ENCODE data around the gene CLEC3A.
"Not testable (repeated sequence)": the region's sequence is repeated elsewhere in the genome, so short reads cannot be mapped to it uniquely, and the experiment has no call there.

CLEC3A gene, protein sequence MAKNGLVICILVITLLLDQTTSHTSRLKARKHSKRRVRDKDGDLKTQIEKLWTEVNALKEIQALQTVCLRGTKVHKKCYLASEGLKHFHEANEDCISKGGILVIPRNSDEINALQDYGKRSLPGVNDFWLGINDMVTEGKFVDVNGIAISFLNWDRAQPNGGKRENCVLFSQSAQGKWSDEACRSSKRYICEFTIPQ

GRCh38 chr16:78022347-78023060 lies at the start of gene CLEC3A:
CLEC3A (plus strand) TSS chr16:78022548; CDS start chr16:78022627, 79 bp downstream.
- H3K4me1 Mint-ChIP-seq (ENCODE audit: low read depth) = no peaks in the 10 kb centered on the region
- no peak within 1 kb of the TSS for H3K27ac Mint-ChIP-seq
- H3K36me3 Mint-ChIP-seq (ENCODE audit: low read depth) = no peaks in the 10 kb centered on the region
- H3K9me3 Mint-ChIP-seq = no peaks in the 10 kb centered on the region
- H3K27me3 Mint-ChIP-seq = peaks cover 36% of the 10 kb centered on the region
- no peak within 1 kb of the TSS for H3K4me3 Mint-ChIP-seq

- Mint-ChIP-seq H3K9me3 (no peaks in the 10 kb centered on the region), H3K27me3 (no peaks in the 10 kb centered on the region), H3K4me3 (no peak overlapping the region), H3K27ac (no peak overlapping the region), H3K36me3 (ENCODE audit: low read depth) (no peaks in the 10 kb centered on the region), H3K4me1 (ENCODE audit: low read depth) (no peaks in the 10 kb centered on the region)
These were observed 47.5 kb upstream of the CLEC3A start for GRCh38 chr16:77974883-77975282.

- H3K4me1 Mint-ChIP-seq (ENCODE audit: low read depth) = no peaks in the 10 kb centered on the region
- no peak overlapping the region for H3K4me3 Mint-ChIP-seq
- H3K9me3 Mint-ChIP-seq = no peaks in the 10 kb centered on the region
- H3K36me3 Mint-ChIP-seq (ENCODE audit: low read depth) = no peaks in the 10 kb centered on the region
- H3K27me3 Mint-ChIP-seq = no peaks in the 10 kb centered on the region
- H3K27ac Mint-ChIP-seq = no peak overlapping the region
These were observed 46.4 kb upstream of the CLEC3A start for GRCh38 chr16:77975942-77976341.

GRCh38 chr16:77977339-77977738 lies 45.0 kb upstream of the CLEC3A start:
- Mint-ChIP-seq H3K4me1 (ENCODE audit: low read depth) (no peaks in the 10 kb centered on the region), H3K27me3 (no peaks in the 10 kb centered on the region), H3K4me3 (no peak overlapping the region), H3K36me3 (ENCODE audit: low read depth) (no peaks in the 10 kb centered on the region), H3K27ac (no peak overlapping the region), H3K9me3 (no peaks in the 10 kb centered on the region)

- Mint-ChIP-seq H3K4me3 (no peak overlapping the region), H3K4me1 (ENCODE audit: low read depth) (no peaks in the 10 kb centered on the region), H3K9me3 (no peaks in the 10 kb centered on the region), H3K36me3 (ENCODE audit: low read depth) (no peaks in the 10 kb centered on the region), H3K27me3 (peaks cover 7% of the 10 kb centered on the region), H3K27ac (no peak overlapping the region)
These were observed 37.2 kb upstream of the CLEC3A start for GRCh38 chr16:77985111-77985510.

DNA sequence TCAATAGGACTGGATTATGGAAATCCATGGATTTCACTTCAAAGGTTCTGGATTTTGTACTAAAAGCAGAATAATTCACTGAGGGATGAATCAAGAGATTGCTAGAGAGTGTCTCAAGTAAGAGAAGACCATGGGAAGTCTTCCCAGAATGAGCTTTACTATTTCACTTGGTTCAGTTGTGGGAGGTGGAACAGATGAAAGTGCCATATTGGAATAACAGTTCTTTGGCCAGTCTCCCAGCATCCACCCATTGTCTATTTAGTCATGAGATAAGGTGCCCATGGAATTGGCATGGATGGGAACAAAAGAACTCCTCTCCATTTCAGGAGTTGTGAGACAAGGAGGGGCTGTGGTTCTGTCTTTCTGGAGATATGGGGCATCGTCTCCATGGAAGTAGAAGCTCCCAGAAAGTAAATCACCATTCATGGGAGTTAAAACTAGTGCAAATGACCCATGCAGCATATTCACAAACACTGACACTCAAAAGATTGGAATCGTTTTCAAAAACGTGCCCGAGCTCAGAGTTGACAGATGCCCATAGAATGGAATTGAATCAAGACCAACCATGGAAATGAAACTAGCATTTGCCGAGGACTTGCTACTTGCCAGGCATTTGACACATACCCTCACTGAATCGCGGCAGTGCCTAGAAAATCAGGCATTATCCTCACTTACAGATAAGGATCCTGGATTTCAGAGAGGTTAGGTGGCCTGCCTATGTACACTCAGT lies 36.2 kb upstream of the CLEC3A start:
- H3K9me3 Mint-ChIP-seq = no peaks in the 10 kb centered on the region
- peaks cover 7% of the 10 kb centered on the region for H3K27me3 Mint-ChIP-seq
- no peaks in the 10 kb centered on the region for H3K4me1 Mint-ChIP-seq (ENCODE audit: low read depth)
- H3K27ac Mint-ChIP-seq = no peak overlapping the region
- H3K4me3 Mint-ChIP-seq = no peak overlapping the region
- H3K36me3 Mint-ChIP-seq (ENCODE audit: low read depth) = no peaks in the 10 kb centered on the region

DNA sequence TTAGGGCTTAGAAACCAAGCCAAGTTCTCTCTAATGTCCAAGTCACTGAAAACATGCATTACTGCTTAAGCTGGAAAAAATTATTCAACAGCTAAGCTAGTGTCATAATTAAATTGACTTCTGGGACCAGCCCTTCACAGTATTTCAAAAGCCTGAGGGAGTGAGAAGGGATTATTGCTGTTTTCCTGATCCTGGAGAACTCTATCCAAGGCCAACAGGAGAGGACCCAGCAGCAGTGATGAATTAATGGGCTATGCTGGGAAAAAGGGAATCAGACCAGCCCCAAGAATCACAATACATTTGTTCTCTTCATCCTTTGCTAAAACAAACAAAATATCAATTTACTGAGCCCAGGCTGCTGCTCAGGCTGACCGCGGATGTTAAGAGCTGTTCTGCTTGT lies 34.5 kb upstream of the CLEC3A start:
- Mint-ChIP-seq H3K9me3 (no peaks in the 10 kb centered on the region), H3K4me3 (no peak overlapping the region), H3K27ac (no peak overlapping the region), H3K4me1 (ENCODE audit: low read depth) (no peaks in the 10 kb centered on the region), H3K36me3 (ENCODE audit: low read depth) (no peaks in the 10 kb centered on the region), H3K27me3 (peaks cover 11% of the 10 kb centered on the region)

GRCh38 chr16:77989846-77990245 lies 32.5 kb upstream of the CLEC3A start:
- H3K36me3 Mint-ChIP-seq (ENCODE audit: low read depth) = no peaks in the 10 kb centered on the region
- H3K27me3 Mint-ChIP-seq = peaks cover 7% of the 10 kb centered on the region

DNA sequence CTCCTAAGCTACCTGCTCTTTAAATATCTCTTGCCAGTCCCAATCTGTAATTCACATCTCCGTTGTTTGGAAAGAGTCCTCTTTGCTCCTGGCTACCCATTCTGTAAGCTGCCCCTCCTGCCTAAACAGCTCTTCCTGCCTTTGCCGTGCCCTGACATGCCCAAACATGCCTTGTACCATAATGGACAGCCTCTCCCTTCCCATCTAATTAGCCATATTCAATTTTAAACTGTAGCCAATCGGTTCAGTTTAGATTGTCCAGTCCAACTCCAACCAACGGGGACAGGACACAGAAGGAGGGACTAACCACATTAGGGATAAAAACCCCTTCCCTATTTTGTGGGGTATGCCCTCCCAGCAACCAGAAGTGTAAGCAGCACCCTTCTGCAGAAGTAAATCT lies 30.6 kb upstream of the CLEC3A start:
- Mint-ChIP-seq H3K27me3 (peaks cover 7% of the 10 kb centered on the region), H3K4me1 (ENCODE audit: low read depth) (no peaks in the 10 kb centered on the region), H3K4me3 (no peak overlapping the region), H3K27ac (no peak overlapping the region), H3K9me3 (peaks cover 8% of the 10 kb centered on the region), H3K36me3 (ENCODE audit: low read depth) (no peaks in the 10 kb centered on the region)

More at GRCh38 chr16:77989846-77990245, 32.5 kb upstream of the CLEC3A start:
- no peaks in the 10 kb centered on the region for H3K9me3 Mint-ChIP-seq
- H3K4me3 Mint-ChIP-seq = no peak overlapping the region
- H3K27ac Mint-ChIP-seq = no peak overlapping the region
- no peaks in the 10 kb centered on the region for H3K4me1 Mint-ChIP-seq (ENCODE audit: low read depth)

GRCh38 chr16:77992381-77992780 lies 30.0 kb upstream of the CLEC3A start:
- not testable (repeated sequence) for H3K27ac Mint-ChIP-seq; H3K27me3 Mint-ChIP-seq; H3K36me3 Mint-ChIP-seq (ENCODE audit: low read depth)

GRCh38 chr16:77993111-77993985 lies 29.0 kb upstream of the CLEC3A start:
- H3K4me3 Mint-ChIP-seq = no peak overlapping the region
- H3K4me1 Mint-ChIP-seq (ENCODE audit: low read depth) = no peaks in the 10 kb centered on the region
- H3K9me3 Mint-ChIP-seq = peaks cover 12% of the 10 kb centered on the region
- no peak overlapping the region for H3K27ac Mint-ChIP-seq
- peaks cover 7% of the 10 kb centered on the region for H3K27me3 Mint-ChIP-seq
- H3K36me3 Mint-ChIP-seq (ENCODE audit: low read depth) = no peaks in the 10 kb centered on the region

More at GRCh38 chr16:77992381-77992780, 30.0 kb upstream of the CLEC3A start:
- not testable (repeated sequence) for H3K4me1 Mint-ChIP-seq (ENCODE audit: low read depth); H3K4me3 Mint-ChIP-seq
- peaks cover 12% of the 10 kb centered on the region for H3K9me3 Mint-ChIP-seq

- peaks cover 12% of the 10 kb centered on the region for H3K9me3 Mint-ChIP-seq
- peaks cover 4% of the 10 kb centered on the region for H3K27me3 Mint-ChIP-seq
- H3K27ac Mint-ChIP-seq = no peak overlapping the region
- H3K4me3 Mint-ChIP-seq = no peak overlapping the region
- H3K4me1 Mint-ChIP-seq (ENCODE audit: low read depth) = no peaks in the 10 kb centered on the region
- no peaks in the 10 kb centered on the region for H3K36me3 Mint-ChIP-seq (ENCODE audit: low read depth)
These were observed 26.4 kb upstream of the CLEC3A start for GRCh38 chr16:77995843-77996455.

DNA sequence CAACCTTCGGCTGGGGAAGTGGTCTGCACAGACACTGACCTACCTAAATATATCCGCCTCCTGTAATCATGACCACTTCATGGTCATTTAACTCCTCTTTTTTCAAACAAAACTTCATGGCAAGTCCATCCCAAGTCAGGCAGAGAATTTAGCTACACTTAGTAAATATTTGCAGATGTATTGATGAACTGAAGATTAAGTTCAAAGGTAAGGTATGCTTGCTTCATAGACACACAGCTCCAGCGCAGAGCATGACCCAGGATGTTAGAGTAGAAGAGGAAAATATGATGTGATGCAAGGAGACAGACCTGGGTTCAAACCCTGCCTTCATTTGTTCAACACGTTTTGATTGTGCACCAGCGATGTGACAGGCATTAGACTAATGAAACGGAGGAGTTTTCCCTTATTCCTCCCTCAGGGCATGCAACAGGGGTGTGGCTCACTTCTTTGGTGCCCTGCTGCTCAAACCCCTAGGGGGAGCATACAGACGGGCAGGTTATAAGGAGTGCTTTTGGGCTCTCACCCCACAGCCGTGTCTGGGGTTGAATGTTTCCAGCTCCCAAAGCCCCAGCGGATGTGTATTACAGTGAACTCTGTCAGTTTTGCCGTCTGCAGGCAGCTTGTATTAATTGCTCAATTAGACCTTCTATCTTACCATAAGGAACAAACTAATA lies 23.9 kb upstream of the CLEC3A start:
- Mint-ChIP-seq H3K27ac (no peak overlapping the region), H3K36me3 (ENCODE audit: low read depth) (no peaks in the 10 kb centered on the region), H3K4me1 (ENCODE audit: low read depth) (no peaks in the 10 kb centered on the region), H3K4me3 (no peak overlapping the region), H3K27me3 (peaks cover under 1% of the 10 kb centered on the region), H3K9me3 (peaks cover 12% of the 10 kb centered on the region)

Measured in stimulated activated naive CD8-positive, alpha-beta T cell treated with anti-CD3 and anti-CD28 coated beads, Interleukin-15, Interleukin-2, amounts not matched to agents 100 ng/mL and 50 ng/mL, for 24 hours (primary cell).